Ishikawa (cell line): Measurements from ENCODE around the gene PERCC1.

Source experiments
- CEBPB ChIP-seq: IDR thresholded peaks from 2 replicates; pipeline ENCODE4 v1.6.1; 2012
- CREB1 ChIP-seq: IDR thresholded peaks from 2 replicates; pipeline ENCODE4 v1.6.1; 2012; ENCODE audit warnings: low read depth
- EGR1 ChIP-seq: IDR thresholded peaks from 2 replicates; pipeline ENCODE4 v1.6.1; 2012
- EP300 ChIP-seq: IDR thresholded peaks from 2 replicates; pipeline ENCODE4 v1.6.1; 2012; ENCODE audit warnings: borderline replicate concordance
- FOXM1 ChIP-seq: IDR thresholded peaks from 2 replicates; pipeline ENCODE4 v1.6.1; 2012; ENCODE audit warnings: low read depth, borderline replicate concordance
- NFIC ChIP-seq: IDR thresholded peaks from 2 replicates; pipeline ENCODE4 v1.6.1; 2012
- RAD21 ChIP-seq: IDR thresholded peaks from 2 replicates; pipeline ENCODE4 v1.6.1; 2012; ENCODE audit warnings: low read depth
- REST ChIP-seq: IDR thresholded peaks from 2 replicates; pipeline ENCODE4 v1.6.1; 2012; ENCODE audit warnings: low read depth, mild to moderate bottlenecking
- TAF1 ChIP-seq: IDR thresholded peaks from 2 replicates; pipeline ENCODE4 v1.6.1; 2012; ENCODE audit warnings: low read depth, mild to moderate bottlenecking
- TCF12 ChIP-seq: IDR thresholded peaks from 2 replicates; pipeline ENCODE4 v1.6.1; 2012; ENCODE audit warnings: low read depth
- TEAD4 ChIP-seq: IDR thresholded peaks from 2 replicates; pipeline ENCODE4 v1.6.1; 2012
- USF1 ChIP-seq: IDR thresholded peaks from 2 replicates; pipeline ENCODE4 v1.6.1; 2012
- YY1 ChIP-seq: IDR thresholded peaks from 2 replicates; pipeline ENCODE4 v1.6.1; 2012; ENCODE audit warnings: low read depth
- ZBTB7A ChIP-seq: IDR thresholded peaks from 2 replicates; pipeline ENCODE4 v1.6.1; 2012; ENCODE audit warnings: low read depth
- TF ChIP-seq, protein P1 (sequence below): IDR thresholded peaks from 2 replicates; pipeline ENCODE4 v1.6.1; 2012

The PERCC1 gene

DNA sequence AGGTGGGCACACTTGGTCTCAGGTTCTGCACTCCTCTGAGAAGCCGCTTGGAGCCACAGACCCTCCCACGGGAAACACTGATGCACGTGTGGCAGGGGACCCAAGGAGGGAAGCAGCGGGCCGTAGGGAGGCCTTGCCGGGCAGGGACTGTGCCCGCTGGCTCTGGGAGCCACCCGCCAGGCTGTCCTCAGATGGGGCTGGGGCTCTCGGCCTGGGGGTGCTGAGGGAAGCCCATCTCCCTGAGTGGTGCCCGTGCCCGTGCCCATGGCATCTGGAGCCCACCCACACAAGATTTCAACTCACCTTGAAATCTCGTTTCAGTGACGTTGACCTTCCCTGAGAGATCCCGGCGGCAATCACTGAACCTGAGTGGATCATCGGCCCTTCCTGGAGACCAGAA is 26.1 kb downstream of the PERCC1 start:
- TF ChIP-seq TCF12 (no peak), CEBPB (no peak), REST (no peak), ZBTB7A (no peak)

DNA sequence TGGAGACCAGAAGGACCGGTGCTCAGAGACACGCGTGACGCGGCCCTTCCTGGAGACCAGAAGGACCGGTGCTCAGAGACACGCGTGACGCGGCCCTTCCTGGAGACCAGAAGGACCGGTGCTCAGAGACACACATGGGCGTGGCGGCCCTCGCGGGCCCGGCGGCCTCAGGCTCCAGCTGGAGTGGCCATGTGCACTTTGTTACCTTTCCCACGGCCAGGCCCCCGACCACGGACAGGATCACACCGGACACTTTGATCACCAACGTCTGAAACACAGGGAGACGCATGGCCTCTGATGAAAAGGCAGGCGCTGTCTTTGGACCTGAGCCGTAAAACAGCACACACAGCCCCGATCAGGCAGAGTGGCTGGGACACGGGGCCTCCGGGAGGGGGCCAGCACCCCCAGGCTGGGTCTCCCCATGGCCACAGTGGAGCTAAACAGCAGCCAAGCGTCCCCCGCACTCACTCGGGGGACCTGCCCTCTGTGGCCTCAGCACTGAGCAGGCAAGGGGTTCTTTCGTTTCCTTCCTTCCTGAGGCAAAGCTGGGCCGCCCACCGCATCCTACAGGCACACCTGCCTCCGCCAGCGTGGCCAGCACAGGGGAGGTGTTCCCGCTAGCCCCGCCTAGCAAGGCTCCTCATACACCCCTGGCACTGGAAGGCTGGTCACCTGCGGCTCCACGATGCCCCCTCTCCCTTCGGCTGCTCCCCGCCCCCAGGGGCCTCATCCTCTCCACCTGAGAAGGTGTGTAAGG is 26.8 kb downstream of the PERCC1 start:
- TF ChIP-seq TEAD4 (no peak), FOXM1 (no peak), TCF12 (no peak), CEBPB (no peak)
- TF ChIP-seq, protein P1, sequence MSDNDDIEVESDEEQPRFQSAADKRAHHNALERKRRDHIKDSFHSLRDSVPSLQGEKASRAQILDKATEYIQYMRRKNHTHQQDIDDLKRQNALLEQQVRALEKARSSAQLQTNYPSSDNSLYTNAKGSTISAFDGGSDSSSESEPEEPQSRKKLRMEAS = no peak

DNA sequence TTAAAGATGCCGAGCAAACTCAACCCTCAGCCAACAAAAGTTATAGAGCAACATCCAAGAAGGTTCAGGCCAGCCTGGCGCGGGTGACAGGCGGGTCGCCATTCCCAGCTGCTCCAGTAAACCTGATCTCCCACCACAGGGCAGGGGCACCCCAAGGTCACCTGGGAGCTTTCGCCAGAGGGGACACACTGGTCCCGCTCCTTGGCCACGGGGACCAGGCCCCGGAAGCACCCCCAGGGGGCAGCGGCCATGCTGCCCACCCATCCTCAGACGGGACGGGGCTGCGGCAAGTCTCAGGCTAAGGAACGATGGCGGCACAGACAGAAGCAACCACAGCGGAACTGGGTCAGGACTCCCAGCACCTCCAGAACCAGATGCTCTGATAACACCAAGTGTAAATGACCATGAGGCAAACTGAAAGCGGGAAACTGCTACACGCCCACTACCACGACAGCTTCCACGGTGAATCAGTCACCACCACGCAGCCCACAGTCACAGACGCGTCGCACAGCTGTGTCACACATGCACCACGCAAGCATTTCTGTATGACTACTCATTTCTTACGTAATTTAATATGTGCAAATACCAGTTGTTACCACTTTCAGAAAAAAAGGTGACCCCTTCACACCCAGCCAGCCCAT is 27.6 kb downstream of the PERCC1 start:
- no peak for TF ChIP-seq NFIC
- no peak for TF ChIP-seq TCF12

GRCh38 chr16:1458977-1459341 is 28.1 kb downstream of the PERCC1 start:
- no peak for TF ChIP-seq EGR1
- no peak for TF ChIP-seq EP300
- TF ChIP-seq NFIC = no peak
- no peak for TF ChIP-seq REST
- TF ChIP-seq RAD21 = no peak
- no peak for TF ChIP-seq TCF12
- TF ChIP-seq YY1 = no peak
- no peak for TF ChIP-seq FOXM1
- no peak for TF ChIP-seq ZBTB7A
- no peak for TF ChIP-seq USF1
- no peak for TF ChIP-seq CREB1
- no peak for TF ChIP-seq TAF1

DNA sequence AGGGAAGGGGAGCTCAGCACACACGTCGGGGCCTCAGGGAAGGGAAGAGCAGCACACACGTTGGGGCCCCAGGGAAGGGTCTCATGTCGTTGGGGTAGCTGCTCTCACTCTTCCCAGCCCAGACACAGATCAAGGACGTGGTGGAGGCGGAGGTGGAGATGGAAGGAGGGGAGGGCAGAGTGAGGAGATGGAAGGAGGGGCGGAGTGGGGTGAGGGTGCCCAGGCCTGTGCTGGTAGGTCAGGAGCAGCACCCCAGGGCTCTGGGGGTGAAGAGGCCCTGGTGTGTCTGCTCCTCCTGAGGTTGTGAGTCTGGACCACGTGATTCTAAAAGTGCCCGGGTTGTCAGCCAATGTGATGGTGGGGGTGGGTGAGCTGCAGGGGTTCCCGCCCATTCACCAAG is 29.1 kb downstream of the PERCC1 start:
- TF ChIP-seq NFIC = no peak
- TF ChIP-seq TEAD4 = no peak
- no peak for TF ChIP-seq EP300
- no peak for TF ChIP-seq CEBPB
- no peak for TF ChIP-seq USF1

DNA sequence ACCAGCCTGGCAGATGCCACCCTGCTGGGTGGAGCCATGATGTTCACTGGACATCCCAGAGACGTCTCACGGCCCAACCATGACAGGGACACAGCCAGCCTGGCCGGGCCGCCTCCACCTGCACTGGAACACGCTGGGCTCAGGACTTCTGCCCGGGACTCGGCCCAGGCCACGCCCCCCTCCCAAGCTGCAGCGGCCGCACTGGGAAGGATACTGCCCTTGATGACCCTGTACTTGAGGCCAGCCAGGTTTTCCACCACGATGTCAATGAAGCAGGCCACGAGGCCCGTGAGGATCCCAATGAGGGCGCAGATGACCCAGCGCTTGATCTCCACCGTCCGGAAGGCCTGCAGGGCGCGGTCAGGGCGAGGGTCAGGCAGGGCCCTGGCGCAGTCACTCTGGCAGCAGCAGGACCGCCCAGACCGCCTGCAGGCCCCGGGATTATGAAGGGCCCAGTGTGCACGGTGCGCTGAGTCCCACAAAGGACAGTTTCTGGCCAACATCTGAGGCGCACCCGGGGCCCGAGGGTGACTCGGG is 29.8 kb downstream of the PERCC1 start:
- TF ChIP-seq CREB1 = no peak
- no peak for TF ChIP-seq RAD21
- TF ChIP-seq REST = no peak
- TF ChIP-seq TCF12 = no peak
